ENCODE results near the gene BICRA. TPM values are rescaled to one million over a fixed set of nuclear protein-coding genes. Genes with fewer than 3 reads are reported as not detected.
"Not testable (repeated sequence)": the region's sequence is repeated elsewhere in the genome, so short reads cannot be mapped to it uniquely, and the experiment has no call there.

BICRA gene
- total RNA-seq, 1 donor from 2014 or later: 7.9 TPM

GRCh38 chr19:47663911-47664771 lies 55.2 kb downstream of the BICRA start:
- peak; percentile 55 for ATAC-seq

GRCh38 chr19:47668556-47668955 lies 59.6 kb downstream of the BICRA start:
- not testable (repeated sequence) for ATAC-seq

GRCh38 chr19:47670736-47671135 lies 61.8 kb downstream of the BICRA start:
- ATAC-seq: no peak

GRCh38 chr19:47671499-47671898 lies 62.6 kb downstream of the BICRA start:
- ATAC-seq: no peak

- ATAC-seq: no peak
Observed at GRCh38 chr19:47673426-47673825, 64.5 kb downstream of the BICRA start.

- ATAC-seq: no peak
Observed at GRCh38 chr19:47674548-47674947, 65.6 kb downstream of the BICRA start.

- ATAC-seq: no peak
Observed at GRCh38 chr19:47675271-47675670, 66.3 kb downstream of the BICRA start.

- no peak for ATAC-seq
Observed at GRCh38 chr19:47675859-47676258, 66.9 kb downstream of the BICRA start.

GRCh38 chr19:47676811-47677210 lies 67.9 kb downstream of the BICRA start:
- no peak for ATAC-seq

GRCh38 chr19:47679251-47679900 lies 70.4 kb downstream of the BICRA start:
- no peak for ATAC-seq

- ATAC-seq: no peak
Observed at GRCh38 chr19:47679922-47680857, 71.3 kb downstream of the BICRA start.

- ATAC-seq: peak; percentile 9
Observed at GRCh38 chr19:47680858-47681332, 72.0 kb downstream of the BICRA start.

- ATAC-seq: no peak
Observed at GRCh38 chr19:47681388-47681787, 72.5 kb downstream of the BICRA start.

- ATAC-seq: no peak
Observed at GRCh38 chr19:47681936-47682335, 73.0 kb downstream of the BICRA start.

- no peak for ATAC-seq
Observed at GRCh38 chr19:47682939-47683338, 74.0 kb downstream of the BICRA start.

- ATAC-seq: no peak
Observed at GRCh38 chr19:47686679-47687450, 77.9 kb downstream of the BICRA start.

GRCh38 chr19:47687906-47688305 lies 79.0 kb downstream of the BICRA start:
- ATAC-seq: no peak

GRCh38 chr19:47691090-47691489 lies 82.2 kb downstream of the BICRA start:
- no peak for ATAC-seq

- ATAC-seq: no peak
Observed at GRCh38 chr19:47691782-47692181, 82.8 kb downstream of the BICRA start.

GRCh38 chr19:47693489-47693888 lies 84.6 kb downstream of the BICRA start:
- no peak for ATAC-seq

- ATAC-seq: no peak
Observed at GRCh38 chr19:47693903-47694302, 85.0 kb downstream of the BICRA start.

Measured in esophagus mucosa (tissue), 1 donor.